Right lobe of liver (tissue), 4 donors: ENCODE measurements around the gene MAD2L1.

Source experiments
- CTCF ChIP-seq, 4 donors: fragments of 200-600 bp in 3 of 4; fragments of 450-650 bp in 1 of 4; IDR thresholded peaks; one replicate each; pipeline versions ENCODE4 v1.5.1 to v1.8.0; 2016 to 2022; ENCODE audit warnings: antibody characterized with exemption in 4 of 4, mild to moderate bottlenecking in 2 of 4
- POLR2A ChIP-seq: fragments of 450-650 bp; IDR thresholded peaks from one replicate; pipeline ENCODE4 v1.6.1; 2017; ENCODE audit warnings: antibody characterized with exemption, mild to moderate bottlenecking
- donor health status: DM: no; HTN: no; CAD: no.
- donor health status: DM: no; HTN: no; CAD: no.
- donor health status: DM: no; HTN: yes; CAD: no.

GRCh38 chr4:120080533-120080932 is 13.9 kb upstream of the MAD2L1 start:
- no peak for TF ChIP-seq CTCF (IDR thresholded peaks at IDR 0.05)
- no peak for TF ChIP-seq POLR2A
